ENCODE data around the gene CFAP20. TPM values are rescaled to one million over a fixed set of nuclear protein-coding genes. Genes with fewer than 3 reads are reported as not detected.

CFAP20 gene
- total RNA-seq, 1 donor from 2014 or later: 30.3 TPM

- DNase-seq (ENCODE audit: low read depth) (no peak), FAIRE-seq (no peak)
- no peaks in the 10 kb centered on the region for H3K27me3 ChIP-seq (ENCODE audit: control insufficient read depth, insufficient read depth, low read length)
- no peak for TF ChIP-seq CTCF (IDR thresholded peaks at IDR 0.05; ENCODE audit: insufficient read depth, low read length, severe bottlenecking)
- H3K36me3 ChIP-seq (ENCODE audit: control insufficient read depth, insufficient read depth, low read length): peaks cover 6% of the 10 kb centered on the region
- H3K4me3 ChIP-seq (ENCODE audit: low read depth, low read length): no peak overlapping the region
Observed at GRCh38 chr16:58158725-58159124, 29.5 kb upstream of the CFAP20 start.

GRCh38 chr16:58157951-58158540 lies 28.9 kb upstream of the CFAP20 start:
- Histone ChIP-seq H3K27me3 (ENCODE audit: control insufficient read depth, insufficient read depth, low read length) (no peaks in the 10 kb centered on the region), H3K4me3 (ENCODE audit: low read depth, low read length) (no peak overlapping the region), H3K36me3 (ENCODE audit: control insufficient read depth, insufficient read depth, low read length) (peaks cover 3% of the 10 kb centered on the region)
- no peak for TF ChIP-seq CTCF (IDR thresholded peaks at IDR 0.05; ENCODE audit: insufficient read depth, low read length, severe bottlenecking)
- DNase-seq (ENCODE audit: low read depth): no peak
- no peak for FAIRE-seq

- H3K36me3 ChIP-seq (ENCODE audit: control insufficient read depth, insufficient read depth, low read length): peaks cover 3% of the 10 kb centered on the region
- no peak overlapping the region for H3K4me3 ChIP-seq (ENCODE audit: low read depth, low read length)
- FAIRE-seq (no peak), DNase-seq (ENCODE audit: low read depth) (no peak)
- TF ChIP-seq CTCF (IDR thresholded peaks at IDR 0.05; ENCODE audit: insufficient read depth, low read length, severe bottlenecking): no peak
- no peaks in the 10 kb centered on the region for H3K27me3 ChIP-seq (ENCODE audit: control insufficient read depth, insufficient read depth, low read length)
Observed at GRCh38 chr16:58157239-58157638, 28.1 kb upstream of the CFAP20 start.

- H3K4me3 ChIP-seq (ENCODE audit: low read depth, low read length): no peak overlapping the region
- DNase-seq (ENCODE audit: low read depth) (no peak), FAIRE-seq (no peak)
- TF ChIP-seq CTCF (IDR thresholded peaks at IDR 0.05; ENCODE audit: insufficient read depth, low read length, severe bottlenecking): no peak
- H3K36me3 ChIP-seq (ENCODE audit: control insufficient read depth, insufficient read depth, low read length): no peaks in the 10 kb centered on the region
- H3K27me3 ChIP-seq (ENCODE audit: control insufficient read depth, insufficient read depth, low read length): no peaks in the 10 kb centered on the region
Observed at GRCh38 chr16:58155839-58156238, 26.7 kb upstream of the CFAP20 start.

GRCh38 chr16:58154345-58154744 lies 25.2 kb upstream of the CFAP20 start:
- no peaks in the 10 kb centered on the region for H3K36me3 ChIP-seq (ENCODE audit: control insufficient read depth, insufficient read depth, low read length)
- H3K27me3 ChIP-seq (ENCODE audit: control insufficient read depth, insufficient read depth, low read length): no peaks in the 10 kb centered on the region
- no peak overlapping the region for H3K4me3 ChIP-seq (ENCODE audit: low read depth, low read length)
- no peak for DNase-seq (ENCODE audit: low read depth)
- TF ChIP-seq CTCF (IDR thresholded peaks at IDR 0.05; ENCODE audit: insufficient read depth, low read length, severe bottlenecking): no peak
- no peak for FAIRE-seq

GRCh38 chr16:58152246-58152868 lies 23.2 kb upstream of the CFAP20 start:
- TF ChIP-seq CTCF (IDR thresholded peaks at IDR 0.05; ENCODE audit: insufficient read depth, low read length, severe bottlenecking): no peak
- FAIRE-seq (no peak), DNase-seq (ENCODE audit: low read depth) (no peak)
- H3K27me3 ChIP-seq (ENCODE audit: control insufficient read depth, insufficient read depth, low read length): no peaks in the 10 kb centered on the region
- H3K4me3 ChIP-seq (ENCODE audit: low read depth, low read length): no peak overlapping the region
- H3K36me3 ChIP-seq (ENCODE audit: control insufficient read depth, insufficient read depth, low read length): no peaks in the 10 kb centered on the region

Data from bronchial epithelial cell (primary cell).